GM21390 (cell line): Measurements from ENCODE around the gene TUB.

ENCODE experiments used
- ATAC-seq: cut with Tn5 transposase; IDR thresholded peaks from one replicate; pipeline ENCODE4 v1.9.1; 2021; ENCODE audit not compliant: unreplicated experiment

Gene TUB

DNA sequence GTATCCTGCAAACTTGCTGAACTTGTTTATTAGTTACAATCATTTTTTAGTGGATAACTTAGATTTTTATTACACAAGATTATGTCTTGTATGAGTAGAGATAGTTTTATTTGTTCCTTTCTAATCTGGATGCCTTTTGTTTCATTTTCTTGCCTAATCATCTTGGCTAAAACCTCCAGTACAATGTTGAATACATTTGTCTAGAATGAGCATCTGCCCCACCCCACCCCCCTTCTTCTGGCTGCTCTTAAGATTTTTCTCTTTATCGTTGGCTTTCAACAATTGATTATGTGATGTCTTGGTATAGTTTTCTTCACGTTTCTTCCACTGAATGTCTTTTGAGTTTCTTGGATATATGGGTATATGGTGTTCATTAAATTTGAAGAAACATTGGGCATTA is 37.3 kb upstream of the TUB start:
- no peak for ATAC-seq

DNA sequence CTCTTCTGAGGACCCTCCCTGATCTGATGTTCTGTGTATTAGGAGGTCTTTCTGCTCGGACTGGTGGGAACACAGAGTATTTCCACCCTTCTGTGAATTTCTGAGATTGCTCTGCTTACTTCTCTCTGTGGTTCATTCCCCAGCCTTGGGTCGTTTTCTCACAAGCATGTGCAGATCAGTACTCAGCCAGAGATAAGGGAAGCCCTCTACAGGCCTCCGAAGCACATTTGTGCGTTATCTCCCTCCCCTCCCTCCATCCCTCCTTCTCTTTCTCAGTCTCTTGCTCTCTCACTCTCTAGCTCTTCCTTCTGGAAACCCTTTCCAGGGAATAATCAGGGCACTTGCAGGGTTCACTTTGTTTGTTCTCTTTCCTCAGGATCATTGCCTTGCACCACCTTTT is 35.2 kb upstream of the TUB start:
- ATAC-seq, result no peak

DNA sequence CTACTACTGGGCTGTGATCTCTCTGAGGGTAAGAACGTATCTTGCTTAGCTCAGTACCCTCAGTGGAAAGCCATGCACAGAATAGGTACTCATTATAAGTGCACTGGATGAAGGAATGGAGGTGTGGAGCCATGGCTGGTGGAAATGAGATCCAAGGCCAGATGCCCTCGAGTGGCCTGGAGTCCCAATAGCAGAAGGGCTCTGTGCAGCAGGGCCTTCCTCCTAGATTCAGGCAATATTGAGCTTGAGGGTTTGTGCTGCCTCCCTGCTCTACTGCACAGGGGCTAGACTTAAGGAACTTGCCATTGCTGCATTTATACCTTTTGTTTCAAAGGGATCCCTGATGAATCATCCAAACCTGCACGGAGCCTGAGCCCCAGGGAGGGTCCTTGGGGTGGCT is 33.6 kb upstream of the TUB start:
- no peak for ATAC-seq

DNA sequence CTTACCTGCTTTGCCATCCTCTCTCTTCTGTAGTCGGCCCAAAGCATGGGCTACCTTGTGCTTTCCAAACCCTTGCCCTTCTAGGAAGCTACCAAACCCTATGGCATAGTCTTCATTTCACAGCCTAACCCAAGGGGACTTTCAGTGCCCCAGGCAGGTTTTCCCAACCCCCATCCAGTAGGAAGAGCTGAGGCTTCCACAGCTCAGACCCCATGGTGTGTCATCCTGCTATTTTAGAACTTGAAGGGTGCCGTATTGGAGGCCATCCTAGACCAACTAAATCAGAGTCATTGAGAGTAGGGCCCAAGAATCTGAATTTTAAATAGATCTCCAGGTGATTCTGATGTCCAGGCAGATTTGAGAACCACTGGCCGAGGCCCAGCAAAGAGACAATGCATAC is 31.9 kb upstream of the TUB start:
- no peak for ATAC-seq

DNA sequence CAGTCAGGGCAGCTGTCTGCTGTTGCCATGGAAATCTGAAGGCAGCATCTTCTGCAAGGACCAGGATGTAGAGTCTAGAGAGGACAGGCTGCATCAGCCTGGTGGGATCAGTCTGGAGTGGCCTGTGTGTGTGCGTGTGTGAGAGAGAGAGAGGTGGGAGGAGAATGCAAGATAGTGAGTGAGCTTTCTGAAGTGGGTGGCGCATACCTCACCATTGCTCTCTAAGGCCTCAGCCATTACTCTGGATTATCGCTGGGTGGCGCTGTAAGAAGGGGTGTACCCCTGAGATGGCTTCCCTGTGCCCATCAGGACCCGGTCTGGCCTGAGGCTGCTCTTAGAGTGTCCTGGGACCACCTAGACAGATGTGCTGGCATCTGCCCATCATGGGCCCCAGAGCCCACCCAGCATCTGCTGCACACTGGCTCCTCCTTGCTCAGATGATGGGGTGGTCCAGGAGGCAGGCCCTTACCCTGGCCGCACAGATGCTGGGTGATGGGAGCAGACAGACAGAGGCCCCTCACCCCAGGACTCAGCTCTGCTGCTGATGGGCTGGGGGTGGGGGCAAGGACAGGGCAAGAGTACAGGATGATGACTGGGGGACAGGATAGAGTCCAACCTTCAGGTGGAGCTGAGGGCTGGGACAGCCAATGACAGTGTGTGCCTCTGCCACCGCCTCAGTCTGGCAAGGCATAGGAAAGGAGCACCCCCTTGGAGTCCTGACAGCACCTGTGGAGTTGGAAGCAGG is 25.7 kb upstream of the TUB start:
- ATAC-seq, result no peak

DNA sequence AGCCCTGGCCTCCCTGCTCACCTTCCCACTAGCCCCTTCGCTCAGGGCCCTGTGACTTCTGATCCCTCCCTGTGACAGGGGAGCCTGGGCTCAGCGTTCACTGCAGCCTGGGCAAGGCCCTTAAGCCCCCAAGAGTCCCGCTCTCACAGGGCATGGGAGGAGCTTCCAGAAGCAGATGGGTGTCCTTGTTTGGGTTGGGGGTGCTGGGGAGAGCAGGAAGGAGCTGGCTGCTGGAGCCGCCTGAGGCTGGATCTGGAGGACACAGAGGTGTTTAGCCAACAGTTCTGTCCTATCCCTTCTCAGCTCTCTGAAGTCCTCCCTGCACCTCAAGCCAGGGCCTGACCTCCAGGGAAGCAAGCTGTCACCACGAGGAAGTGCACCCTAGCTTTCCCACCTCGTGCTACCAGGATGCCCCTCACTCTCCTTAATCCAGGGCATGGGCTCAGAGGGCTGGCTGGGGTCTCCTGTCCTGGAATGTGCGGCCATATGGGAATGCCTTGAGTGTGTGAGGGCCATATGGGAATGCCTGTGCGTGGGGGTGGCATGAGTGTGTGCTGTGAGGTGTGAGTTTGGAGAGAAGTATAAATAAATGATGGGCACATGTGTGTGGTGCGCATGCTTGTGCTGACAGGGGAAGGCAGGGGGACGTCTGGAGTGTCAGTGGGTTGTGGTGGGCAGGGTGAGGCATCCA is 25.0 kb upstream of the TUB start:
- no peak for ATAC-seq

DNA sequence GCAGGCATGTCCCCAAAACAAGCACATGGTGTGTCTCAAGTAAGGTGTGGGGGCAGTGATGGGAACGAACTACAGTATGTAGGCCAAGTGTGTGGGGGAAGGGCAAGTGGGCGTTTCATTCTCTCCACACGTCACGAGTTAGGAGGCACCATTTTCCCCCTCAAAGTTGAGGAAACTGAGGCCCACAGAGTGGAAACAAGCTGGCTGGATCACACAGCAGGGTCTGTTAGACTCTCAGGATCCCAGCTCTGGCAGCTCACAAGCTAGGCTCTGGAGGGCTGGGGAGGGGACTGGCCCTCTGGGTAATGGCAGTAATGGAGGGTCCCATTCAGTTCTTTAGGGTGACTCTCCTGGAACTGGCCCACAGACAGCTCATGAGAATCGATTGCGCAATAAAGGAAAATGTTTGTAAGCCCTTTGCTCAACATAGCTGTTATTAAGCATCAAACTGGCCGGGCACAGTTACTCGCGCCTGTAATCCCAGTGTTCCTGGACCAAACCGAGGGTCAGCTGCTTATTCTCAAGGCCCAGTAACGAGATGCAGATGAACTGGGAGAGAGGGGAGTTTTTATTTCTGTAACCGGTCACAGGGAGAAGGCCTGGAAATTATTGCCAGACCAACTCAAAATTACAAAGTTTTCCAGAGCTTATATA is 24.1 kb upstream of the TUB start:
- no peak for ATAC-seq

DNA sequence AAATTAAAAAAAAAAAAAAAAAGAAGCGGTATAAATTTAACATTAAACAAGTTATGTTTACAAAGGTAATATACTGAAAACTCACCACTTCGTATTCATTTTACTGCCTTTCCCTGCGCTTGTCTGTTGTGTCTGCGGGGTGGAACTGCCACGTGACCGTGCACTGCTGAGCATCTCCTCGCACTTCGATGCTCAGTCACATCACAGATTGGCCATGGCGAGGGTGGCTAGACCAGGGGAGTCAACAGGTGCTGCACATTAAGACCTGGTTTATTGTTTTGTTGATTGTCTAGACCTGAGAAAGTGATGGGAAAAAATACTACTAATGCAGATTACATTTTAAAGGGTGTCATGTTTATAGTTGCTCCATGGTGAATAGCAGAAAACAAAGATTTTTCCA is 22.8 kb upstream of the TUB start:
- ATAC-seq, result no peak

DNA sequence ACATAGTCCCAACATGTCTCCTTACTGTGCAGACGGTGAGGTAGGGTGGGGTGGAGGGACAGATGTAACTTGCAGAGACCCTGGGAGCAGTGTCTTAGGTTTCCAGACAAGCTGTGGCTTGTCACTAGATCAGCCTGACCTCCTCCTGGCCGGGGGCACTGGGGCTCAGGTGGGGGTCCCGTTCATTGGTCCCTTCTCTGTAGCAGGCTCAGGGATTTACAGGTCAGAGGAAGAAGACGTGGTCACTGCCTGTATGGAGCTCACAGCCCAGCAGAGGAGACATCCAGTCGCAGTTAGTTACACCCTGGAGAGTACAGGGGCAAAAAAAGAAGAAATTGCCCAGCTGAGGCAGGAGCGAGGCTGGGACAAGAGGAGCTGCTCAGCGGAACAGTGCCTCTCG is 22.0 kb upstream of the TUB start:
- no peak for ATAC-seq

DNA sequence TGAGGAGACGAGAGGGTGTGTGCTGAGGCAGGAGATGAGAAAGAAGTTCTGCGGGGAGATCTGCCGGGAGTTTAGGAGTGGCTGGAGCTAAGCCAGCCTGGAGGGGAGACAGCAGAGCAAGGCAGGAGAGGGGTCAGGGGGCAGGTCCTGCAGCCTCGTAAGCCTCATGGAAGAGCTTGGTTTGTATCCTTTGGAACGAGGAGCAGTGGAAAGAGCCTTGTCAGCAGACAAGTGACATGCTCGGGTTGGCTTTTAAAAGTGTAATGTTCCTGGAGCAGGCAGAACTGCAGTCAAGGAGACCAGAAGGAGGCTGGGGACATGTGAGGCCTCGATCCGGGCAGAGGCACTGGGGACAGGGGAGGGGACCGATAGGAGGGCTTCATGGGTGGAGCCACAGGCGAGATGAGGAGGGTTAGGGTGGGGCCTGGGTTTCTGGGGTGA is 21.4 kb upstream of the TUB start:
- ATAC-seq, result no peak

DNA sequence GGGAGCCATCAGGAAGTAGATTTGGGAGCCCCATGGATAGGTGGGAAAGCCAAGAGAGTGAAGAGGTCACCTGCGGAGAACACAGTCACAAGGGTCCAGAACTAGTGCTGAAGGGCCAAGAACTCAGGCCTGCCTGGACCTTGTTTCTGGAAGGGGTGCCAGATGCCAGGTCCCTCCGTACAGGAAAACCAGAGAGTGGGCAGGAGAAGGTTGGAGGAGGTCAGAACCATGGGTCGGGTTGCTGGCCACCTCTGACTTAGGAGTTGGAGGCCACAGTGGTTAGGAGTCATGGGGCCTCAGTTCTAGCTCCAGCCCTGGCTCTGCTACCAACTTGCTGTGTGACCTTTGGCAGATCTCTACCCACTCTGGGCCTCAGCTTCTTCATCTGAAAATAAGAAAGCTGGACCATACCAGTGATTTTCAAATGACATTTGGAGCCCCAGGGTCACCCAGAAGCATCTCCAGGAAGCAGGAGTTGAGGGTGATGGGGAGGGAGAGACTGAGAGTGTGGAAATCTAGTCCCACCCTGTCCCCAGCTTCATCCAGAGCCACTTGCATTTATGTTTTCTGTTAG is 20.8 kb upstream of the TUB start:
- ATAC-seq, result no peak

DNA sequence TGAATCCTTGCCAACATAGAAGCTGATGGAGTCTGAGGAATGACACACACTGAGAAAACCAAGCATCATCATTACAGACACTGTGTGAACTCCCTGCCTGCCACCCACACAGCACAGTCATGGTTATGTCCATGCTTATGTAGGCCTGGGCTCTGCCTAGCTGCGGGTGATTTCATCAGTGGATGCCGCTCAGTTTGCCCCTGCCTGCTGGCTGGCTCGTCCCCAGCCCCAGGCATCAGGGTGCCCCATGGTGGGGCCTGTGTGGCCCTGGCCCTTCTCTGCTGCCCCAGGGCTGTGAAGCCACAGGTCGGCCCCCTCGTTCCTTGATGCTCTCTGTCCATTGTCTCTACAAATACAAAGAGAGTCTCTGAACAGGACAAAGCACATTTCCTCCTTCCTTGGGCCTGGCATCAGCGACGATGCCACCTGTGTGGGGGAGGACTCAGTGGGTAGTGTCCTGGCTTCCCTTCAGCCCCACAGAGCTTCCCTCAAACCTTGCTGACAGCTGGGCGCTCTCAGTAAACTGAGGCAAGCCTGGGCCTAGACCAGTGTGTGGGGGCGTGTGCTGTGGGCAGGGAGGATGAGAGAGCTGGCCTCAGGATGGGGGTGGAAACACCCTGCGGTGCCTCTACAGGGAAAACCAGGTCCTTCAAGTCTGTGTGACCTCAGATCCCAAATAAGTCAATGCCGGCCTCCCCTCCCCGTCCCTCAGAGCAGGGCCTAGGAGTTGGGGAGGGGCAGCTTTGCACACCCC is 20.0 kb upstream of the TUB start:
- ATAC-seq, result no peak

DNA sequence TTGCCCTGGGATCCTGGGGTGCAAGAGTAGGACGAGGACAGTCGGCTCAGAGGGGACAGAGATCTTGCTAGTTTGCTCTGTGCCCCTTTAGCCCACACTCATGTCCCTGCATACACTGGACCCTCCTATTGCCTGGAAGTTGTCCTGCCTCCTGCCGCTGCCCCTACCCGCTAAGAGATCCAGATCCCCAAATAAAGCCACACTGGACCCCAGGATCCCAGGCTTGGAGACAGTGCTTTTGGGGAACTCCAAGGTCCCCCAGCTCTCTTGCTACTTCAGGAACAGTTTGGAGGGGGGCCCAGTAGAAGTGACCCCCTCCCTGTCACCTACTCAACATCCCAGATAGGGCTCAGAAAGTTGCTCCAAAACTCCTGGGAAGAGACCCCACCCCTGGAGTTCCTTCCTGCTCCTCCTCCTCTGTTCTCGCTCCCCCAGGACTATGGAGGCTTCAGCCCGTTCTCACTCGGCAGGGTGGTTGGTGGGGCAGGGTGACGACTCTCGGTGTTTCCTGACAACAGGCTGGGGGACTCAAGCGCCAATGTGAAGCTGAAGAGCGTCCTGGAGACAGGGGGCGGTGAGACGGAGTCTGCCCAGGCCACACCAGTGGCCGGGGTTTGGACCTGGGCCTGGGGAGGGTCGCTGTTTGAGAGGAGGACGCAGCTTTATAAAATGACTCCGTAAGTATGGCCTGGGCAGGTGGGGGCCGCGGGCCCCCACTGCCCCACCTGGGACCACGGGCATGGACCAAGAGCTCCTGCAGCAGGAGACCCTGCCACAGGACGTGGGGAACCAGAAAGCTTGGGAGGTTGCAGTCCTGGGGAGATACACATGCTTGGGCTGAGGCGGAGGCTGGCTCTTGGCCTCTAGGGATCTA is 19.2 kb upstream of the TUB start:
- ATAC-seq, result no peak

DNA sequence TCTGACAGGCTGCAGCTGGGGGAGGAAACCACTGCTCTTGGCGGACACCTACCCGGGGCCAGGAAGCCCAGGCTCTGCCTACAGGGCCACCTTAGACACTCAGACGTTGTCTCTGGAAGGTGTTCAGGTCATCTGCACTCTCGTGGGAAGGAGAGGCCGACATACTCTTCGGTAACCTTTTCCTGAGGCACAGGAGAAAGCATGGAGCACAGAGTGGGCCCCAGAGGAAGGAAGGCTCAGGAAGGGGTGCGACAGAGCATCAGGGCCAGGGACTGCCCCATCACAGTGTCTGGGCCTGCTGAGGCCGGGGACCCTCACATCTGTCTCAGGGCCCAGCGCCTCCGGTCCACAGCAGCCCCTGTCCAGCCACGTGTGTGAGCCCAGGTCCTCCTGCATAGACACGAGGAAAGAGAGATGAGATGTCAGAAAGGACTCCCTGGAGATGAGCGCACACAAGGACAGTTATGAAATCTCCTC is 18.2 kb upstream of the TUB start:
- no peak for ATAC-seq

DNA sequence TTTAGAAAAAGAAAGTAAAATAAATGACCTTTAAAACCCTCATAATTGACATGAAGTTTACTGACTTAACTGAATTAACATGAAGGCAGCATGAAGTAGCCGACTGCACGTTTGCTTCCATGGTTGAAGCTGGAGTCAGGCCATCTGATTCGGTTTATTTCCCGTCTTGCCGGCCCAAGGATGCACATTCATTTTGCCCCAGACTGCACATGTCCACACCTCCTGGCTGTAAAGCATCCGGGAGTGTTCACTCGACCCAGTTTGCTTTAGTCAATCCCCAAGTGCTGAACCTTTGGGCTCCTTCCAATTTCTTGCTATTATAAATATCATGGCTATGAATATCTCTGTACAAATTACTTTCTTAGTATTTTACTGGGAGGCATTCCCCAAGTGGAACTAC is 17.7 kb upstream of the TUB start:
- ATAC-seq, result no peak

DNA sequence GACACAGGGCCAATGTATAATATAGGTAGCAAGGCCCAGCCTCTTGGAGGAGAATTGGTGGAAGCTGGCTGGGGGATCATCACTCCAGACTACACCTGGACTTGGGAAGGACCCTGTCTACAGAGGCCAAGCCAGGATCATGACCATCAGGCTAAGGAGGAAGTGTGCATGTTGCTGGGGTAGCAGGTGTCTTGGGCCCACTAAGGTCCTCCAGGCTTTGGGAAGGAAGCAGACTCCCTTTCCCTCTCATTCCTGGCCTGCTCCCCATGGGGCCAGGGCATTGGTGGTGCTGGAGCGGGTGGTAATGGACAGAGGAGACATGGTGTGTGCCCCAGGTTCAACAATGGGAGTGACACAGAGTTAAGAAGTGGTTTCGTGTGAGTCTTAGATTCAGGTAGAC is 16.0 kb upstream of the TUB start:
- no peak for ATAC-seq

DNA sequence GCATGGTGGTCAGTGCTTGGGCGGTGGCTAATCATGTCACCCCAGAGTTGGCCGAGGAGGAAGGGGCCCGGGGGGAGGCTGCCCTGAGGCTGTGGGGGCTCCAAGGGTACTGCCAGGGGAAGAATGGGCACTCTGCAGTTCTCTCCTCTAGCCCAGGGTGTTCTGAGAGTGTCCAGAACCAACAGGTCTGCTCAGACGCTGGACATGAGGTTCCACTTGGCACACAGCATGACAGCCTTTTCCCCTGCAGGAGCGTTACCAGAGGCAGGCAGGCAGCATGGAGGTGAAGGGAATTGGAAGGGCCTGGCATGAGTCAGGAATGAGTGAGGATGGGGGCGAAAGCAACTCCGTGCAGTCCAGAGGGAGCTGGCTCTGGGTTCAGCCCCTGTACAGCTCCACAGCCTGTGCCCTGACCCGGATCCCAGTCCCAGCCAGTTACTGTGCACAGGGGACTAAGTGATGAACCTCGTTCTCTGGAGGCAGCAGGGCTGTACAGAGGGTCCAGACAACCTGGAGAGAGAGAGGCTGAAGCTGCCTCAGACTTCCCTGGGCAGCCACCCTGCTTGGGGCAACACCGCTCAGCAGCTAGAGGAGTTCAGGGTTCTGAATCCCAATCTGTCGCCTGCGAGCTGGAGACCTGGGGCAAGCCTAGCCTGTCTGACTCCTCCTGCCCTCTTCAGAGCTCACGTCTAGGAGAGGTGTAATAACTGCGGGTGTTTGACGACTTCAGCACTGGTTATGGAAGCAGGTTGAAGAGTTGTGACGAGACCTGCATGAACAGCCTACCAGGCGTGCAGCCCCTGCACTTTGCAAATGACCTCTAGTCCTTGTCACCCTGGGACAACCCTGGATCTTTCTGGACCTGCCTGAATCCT is 14.7 kb upstream of the TUB start:
- ATAC-seq, result no peak

DNA sequence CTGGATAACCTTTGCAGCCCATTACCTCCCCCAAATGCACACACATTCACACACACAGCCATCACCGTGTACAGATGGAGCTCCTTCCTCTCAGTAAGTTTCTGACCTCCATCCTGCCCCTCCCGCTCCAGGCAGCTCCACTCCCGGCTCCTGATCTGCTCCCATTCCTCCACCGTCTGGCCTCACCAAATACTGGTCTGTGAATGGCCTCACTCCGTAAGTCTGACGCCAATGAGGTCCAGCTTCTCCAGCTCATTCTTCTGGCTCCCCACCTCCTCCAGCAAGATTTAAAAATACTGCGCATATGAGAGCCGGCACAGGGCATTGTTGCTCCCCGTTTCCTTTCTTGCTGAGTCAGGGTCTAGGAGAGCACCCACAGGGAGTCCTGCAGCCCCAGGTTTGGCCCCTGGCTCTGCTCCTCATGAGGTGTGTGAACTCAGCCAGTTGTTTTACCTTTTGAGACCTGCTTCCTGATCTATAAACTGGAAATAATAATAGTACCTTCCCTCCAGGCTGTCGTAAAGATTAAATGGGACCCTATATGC is 14.0 kb upstream of the TUB start:
- ATAC-seq, result no peak

DNA sequence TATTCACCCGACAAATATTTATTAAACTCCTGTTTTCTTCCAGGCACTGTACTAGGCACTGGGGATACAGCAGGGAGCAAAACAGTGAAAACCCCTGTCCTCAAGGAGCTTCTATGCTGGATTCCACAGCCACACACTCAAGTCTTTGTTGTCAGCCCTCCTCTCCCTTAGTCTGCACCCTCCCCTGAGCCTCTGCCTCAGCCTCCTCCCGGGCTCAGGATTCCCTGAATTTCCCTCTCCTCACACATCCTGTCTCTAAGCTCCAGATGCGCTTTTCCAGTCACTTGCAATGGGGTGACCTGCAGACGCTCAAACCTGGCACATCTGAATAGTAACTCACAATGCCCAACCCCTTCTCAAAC is 13.5 kb upstream of the TUB start:
- ATAC-seq, result no peak
